Activated T-cell treated with anti-CD3 and anti-CD28 coated beads for 24 hours (primary cell): Measurements from ENCODE around the gene ATOSB.
"Not testable (repeated sequence)": the region's sequence is repeated elsewhere in the genome, so short reads cannot be mapped to it uniquely, and the experiment has no call there.

Experiments
- DNase-seq: peaks from one replicate; pipeline ENCODE4 v3.0.0-alpha.2; 2020; ENCODE audit warnings: low read depth

Gene ATOSB

GRCh38 chr9:35115680-35116538, at the start of gene ATOSB:
Gene ATOSB (minus strand): TSS chr9:35115862. CDS start chr9:35108274, 7,588 bp downstream.
- DNase-seq = peak; percentile 90

- DNase-seq = no peak
These were observed 49.0 kb upstream of the ATOSB start for GRCh38 chr9:35164711-35165110.

DNA sequence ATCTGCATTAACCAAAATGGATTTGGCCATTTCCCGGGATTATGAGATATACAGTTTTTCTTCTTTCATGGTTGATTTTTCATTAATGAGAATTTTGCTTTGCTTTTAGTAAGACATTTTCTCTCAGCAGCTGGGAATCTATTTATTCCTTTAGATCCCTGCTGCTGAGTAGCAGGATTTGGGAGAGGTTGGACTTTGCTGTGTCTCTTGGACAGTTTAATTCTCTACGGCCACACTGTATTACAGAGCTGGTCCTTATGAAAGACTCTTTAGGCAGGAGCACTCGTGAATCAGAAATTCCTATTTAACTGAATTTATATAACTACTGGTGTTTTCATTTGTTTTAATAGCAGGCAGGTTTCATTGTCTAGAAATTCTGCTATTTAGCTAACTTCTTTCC, 47.8 kb upstream of the ATOSB start:
- DNase-seq = no peak

DNA sequence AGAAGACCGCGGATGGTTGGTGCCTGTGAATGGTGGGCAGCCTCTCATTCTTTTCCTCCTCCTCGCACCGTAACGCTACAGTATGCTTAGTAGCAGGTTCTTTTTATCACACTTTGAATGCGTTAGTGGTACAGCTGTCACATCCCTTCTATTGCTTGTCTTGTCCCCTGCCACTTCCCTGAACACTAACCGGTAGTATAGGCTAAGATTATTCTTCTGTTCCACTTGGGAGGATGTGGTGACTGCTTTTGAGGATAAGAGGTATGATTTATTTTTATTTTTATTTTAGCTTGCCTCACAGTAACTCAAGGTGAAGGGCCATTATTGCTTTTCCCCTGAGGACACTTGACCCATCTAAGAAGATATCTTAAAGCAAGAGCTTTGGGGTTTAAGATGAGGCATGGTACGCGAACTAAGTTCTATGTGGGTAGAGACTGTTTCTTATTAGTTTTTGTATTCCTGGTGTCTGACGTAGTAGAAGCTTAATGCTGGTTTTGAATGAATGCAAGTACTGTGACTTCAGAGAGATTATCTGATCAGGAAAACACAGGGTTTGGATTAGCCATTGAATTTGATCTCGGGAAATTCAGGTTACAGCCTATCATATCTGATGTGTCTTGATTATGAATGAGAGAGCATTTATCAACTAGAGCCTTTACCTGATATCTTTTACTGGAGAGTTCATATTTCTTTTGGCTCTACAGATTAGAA, 47.1 kb upstream of the ATOSB start:
- no peak for DNase-seq

- DNase-seq = peak; percentile 68
These were observed 46.3 kb upstream of the ATOSB start, which contains the start of gene UNC13B for GRCh38 chr9:35161713-35162604. Gene UNC13B (plus strand): TSS chr9:35162009. CDS start chr9:35162284, 275 bp downstream.

GRCh38 chr9:35158501-35159280, 43.0 kb upstream of the ATOSB start:
- DNase-seq = no peak

GRCh38 chr9:35157836-35158235, 42.2 kb upstream of the ATOSB start:
- not testable (repeated sequence) for DNase-seq

DNA sequence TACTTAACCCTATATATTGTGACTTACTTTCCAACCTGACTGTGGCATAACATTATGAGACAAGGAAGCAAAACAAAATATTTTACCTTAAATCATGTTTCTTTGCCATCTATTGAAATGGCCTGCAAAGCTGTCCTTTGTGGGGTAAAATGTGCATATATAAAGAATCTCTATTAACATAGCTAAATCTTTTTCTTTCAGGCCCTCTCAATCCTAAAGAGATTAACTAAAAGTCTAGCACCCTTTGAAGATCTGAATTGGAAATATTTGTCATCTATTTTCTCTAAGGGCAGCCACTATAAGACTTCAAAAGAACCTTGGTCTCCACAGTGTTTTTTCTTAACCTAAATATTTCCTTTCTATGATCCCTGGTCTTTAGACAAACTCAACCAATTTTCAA, 41.1 kb upstream of the ATOSB start:
- no peak for DNase-seq

DNA sequence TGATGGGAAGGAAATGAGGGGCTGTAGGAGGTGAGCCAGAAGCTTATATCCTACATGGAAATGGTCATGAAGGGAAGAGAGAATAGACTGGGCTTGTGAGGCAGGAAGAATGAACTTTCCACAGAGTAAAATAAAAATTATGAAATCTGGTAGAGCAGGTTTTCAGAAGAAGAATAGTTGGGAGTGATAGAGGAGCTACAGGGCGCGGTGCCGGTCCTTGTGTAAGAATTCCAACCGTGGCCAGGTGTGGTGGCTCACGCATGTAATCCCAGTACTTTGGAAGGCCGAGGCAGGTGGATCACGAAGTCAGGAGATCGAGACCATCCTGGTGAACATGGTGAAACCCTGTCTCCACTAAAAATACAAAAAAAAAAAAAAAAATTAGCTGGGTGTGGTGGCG, 37.3 kb upstream of the ATOSB start:
- DNase-seq = no peak

- DNase-seq = not testable (repeated sequence)
These were observed 32.4 kb upstream of the ATOSB start for GRCh38 chr9:35147941-35148563.

DNA sequence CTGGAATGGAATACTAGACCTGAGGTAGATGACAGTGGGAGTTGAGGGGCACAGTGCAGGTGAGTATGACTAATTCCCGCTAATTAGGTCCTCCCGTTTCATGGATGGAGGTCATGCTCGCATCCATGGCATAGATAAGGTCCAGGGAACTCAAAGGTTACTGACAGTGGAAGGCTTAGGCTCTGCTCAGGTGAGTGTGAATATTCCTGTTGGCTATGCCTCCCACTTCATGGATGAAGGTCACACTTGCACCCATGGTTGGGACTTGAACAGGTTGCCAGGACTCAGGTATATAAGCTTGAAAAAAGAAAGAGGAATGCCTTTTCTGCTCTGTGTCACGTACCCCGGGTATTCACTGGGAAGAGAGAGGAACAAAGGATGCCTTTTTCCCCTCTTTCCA, 26.4 kb upstream of the ATOSB start:
- no peak for DNase-seq

DNA sequence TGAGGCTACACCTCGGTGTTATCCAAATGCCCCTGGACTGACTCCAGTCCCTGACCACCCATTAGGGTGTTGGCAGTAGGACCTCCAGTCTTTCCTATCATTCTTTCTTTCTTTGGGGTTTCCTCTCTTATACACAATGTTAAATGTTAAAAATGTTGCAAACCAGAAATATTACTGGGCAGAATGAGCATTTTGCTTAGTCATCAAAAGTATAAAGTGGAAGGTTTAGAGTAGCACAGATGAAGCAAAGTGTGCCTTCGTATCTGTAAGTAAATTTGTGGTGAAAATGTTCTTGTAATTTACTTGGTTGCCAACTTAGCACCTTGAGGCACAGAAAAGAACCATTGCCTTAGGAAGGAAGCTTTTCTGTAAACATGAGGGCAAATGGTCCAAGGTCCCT, 24.4 kb upstream of the ATOSB start:
- no peak for DNase-seq

- no peak for DNase-seq
These were observed 21.2 kb upstream of the ATOSB start for GRCh38 chr9:35136866-35137265.

DNA sequence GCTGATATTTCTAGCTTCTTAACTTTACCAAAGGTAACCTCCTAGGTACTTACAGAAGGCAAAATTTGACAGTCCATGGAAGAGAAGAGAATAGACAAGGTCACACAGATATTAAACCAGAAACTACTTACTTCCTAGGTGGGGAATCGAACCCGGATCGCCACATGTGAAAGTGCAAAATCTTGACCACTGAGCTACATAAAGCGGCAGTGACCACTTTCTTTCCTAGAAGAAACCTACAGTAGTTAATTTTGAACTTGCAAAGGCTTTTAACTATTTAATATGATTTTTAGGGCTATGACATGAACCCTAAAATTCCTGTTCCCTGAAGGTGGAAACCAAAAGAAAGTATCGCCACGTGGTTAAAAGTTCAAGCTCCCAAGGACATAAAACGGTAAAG, 20.3 kb upstream of the ATOSB start:
- no peak for DNase-seq

- no peak for DNase-seq
These were observed 19.3 kb upstream of the ATOSB start for GRCh38 chr9:35134920-35135319.

DNA sequence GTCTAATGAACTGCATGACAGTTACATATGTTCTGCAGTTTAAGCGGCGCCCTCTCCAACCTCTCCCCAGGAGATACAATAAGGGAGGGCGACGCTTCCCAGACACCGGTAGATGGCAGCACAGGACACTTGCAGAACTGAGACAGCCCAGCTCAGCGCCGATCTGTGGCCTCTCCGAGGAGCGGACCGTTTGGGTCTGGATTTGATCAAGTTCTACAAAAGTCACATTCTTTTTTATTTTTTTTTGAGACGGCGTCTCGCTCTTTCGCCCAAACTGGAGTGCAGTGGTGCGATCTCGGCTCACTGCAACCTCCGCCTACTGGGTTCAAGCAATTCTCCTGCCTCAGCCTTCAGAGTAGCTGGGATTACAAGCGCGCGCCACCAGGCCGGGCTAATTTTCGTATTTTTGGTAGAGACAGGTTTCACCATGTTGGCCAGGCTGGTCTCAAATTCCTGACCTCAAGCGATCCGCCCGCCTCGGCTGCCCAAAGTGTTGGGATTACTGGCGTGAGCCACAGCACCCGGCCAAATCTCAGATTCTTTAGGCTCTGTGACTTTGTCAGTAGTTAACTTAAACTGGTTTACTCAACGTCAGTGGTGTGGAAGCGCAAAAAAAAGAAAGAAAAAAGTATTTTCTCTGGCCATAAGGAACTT, 1.4 kb upstream of the ATOSB start:
- peak; percentile 83 for DNase-seq

GRCh38 chr9:35116539-35116897, 856 bp upstream of the ATOSB start:
- DNase-seq = no peak

GRCh38 chr9:35114840-35115628, 628 bp downstream of the ATOSB start:
- no peak for DNase-seq

DNA sequence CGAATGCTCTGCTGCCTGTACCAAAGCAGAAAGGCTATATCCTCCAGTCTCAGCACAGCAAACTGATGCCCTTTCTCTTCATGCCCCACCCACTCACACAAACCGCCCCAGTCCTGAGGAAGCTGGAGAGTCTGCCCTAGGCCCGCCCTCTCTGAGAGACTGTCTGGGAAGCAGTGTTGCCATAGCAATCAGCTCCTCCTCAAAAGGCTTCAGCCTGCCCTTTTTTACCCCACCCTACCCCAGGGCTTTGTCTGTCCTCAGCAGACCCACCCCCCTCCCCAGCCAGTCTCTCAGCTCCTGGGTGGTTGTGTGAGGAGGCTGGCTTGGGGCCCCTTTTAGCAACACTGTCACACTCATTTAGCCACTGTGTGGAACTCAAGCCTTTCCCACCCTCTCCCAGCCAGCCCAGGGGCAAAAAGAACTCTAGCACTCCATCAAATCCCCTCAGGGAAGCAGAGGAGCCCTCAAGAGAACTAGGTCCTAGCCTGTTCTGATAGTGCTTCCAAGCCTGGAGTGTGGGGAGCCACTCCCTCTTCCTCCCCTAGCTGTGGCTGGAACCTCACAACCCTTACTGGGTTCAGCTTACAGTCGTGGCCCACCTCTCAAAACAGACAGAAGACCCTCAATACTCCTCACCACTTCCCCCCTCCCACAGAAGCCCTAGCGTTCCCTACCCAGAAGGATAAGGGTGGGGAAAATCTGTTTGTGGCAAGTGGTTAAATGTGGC, 1.4 kb downstream of the ATOSB start:
- peak; percentile 54 for DNase-seq
